HG02885 (cell line): ENCODE measurements around the gene SELENOO.
A peak's percentile ranks its signal among the peaks of the same experiment; 100 is the strongest.

Source experiments
- ATAC-seq: cut with Tn5 transposase; IDR thresholded peaks from one replicate; pipeline ENCODE4 v1.9.1; 2021; ENCODE audit warnings: mild to moderate bottlenecking; ENCODE audit not compliant: unreplicated experiment, poor library complexity

The SELENOO gene

GRCh38 chr22:50184004-50184901 is 16.6 kb upstream of the SELENOO start:
- no peak for ATAC-seq

DNA sequence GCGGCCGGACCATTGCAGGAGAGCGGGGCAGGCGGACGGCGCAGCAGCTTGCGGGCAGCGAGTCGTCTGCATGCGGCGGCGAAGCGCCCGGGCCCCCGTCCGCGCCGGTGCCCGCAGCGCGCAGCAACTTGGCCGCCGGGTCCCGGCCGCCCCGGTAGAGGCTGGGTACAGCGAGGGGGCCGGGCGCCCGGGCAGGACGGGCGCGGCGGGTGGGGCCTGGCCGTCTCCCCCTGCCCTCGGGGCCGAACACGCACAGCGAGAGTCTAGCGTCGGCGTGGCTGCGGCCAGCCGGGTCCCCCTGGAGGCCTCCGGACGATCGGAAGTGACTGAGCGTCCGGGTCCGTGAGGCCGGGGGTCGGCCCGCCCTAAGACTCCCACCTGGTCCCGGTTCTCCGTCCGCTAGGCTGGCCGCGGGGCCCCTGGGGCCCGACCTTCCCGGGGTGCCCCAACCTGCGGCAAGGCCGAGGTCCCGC is 15.9 kb upstream of the SELENOO start:
- no peak for ATAC-seq

- peak; percentile 55 for ATAC-seq
These were observed 15.3 kb upstream of the SELENOO start, which contains the start of gene TRABD for GRCh38 chr22:50185375-50186087. Gene TRABD (plus strand): TSS chr22:50185913. CDS start chr22:50193061, 7,148 bp downstream.

DNA sequence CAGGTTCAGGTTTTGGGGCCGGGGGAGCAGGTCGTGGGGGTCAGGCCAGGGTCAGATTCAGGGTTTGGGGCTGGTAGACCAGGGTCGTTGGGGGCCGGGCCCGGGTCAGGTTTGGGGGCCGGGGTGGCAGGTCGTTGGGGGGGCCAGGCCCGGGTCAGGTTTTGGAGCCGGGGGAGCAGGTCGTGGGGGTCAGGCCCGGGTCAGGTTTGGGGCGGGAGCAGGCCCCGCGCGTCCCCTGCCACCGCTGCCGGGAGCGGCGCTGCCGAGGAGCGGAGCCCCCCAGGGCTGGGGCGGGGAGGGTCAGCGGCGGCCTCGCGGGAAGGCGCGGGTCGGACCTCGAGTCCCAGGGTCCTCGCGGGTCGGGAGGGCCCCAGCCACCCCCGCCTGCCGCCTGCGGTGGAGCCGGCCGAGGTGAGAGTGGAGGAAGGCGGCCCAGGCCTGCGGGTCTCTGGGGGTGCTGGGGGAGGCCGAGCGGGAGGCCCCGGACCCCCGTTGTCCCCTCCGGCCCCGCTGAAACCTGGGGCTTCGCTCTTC is 14.6 kb upstream of the SELENOO start:
- no peak for ATAC-seq

DNA sequence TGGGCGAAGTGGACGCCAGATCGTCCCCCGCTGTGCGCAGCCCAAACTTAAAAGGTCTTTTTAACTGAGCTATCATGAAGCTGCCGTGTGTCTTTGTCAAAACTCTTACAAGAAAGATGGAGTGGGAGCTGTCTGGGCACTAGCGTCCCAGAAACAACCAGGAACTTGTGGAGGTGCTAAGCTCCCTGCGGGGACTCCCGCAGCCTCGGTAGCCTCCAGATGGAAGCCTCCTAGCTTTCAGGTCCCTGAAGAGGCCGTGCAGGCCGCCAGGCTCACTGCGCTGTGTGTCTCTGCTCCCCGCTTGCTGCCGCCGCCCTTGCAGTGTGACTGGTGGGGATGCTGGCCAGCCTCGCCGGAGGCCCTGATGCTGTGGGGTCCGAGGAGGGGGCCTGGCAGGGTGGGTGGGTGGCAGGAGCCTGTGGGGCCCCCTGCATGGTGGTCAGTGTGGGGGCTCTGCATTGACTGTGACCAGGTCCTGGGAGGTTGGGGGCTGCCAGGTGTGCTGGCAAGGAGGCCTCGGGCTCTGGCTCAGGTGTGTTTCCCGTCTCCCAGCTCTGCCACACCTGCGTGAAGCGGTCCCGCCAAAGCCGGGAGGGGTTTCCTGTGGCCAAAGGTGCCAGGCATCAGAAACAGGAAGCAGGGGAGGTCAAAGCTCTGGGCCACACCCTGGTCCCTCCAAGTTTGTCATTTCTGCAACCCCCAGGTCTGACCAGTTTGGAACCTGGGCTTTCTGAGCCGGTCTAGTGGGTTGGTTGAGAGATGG is 13.9 kb upstream of the SELENOO start:
- no peak for ATAC-seq

DNA sequence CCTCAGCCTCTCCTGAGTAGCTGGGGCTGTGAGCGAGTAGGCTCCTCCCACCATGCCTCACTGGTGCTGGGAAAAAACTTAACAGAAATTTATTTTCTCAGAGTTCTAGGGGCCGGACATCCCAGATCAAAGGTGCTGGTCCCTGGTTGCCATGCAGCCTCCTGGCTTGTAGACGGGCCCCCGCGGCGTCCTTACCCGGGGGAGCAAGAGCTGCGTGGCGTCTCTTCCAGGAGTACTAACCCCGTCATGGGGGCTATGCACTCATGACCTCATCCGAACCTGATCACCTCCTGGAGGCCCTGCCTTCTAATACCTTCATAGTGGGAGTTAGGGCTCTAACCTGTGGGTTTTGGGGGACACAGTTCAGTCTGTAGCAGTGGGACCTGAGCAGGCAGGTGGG is 12.5 kb upstream of the SELENOO start:
- no peak for ATAC-seq

GRCh38 chr22:50189184-50189848 is 11.5 kb upstream of the SELENOO start:
- ATAC-seq = no peak

DNA sequence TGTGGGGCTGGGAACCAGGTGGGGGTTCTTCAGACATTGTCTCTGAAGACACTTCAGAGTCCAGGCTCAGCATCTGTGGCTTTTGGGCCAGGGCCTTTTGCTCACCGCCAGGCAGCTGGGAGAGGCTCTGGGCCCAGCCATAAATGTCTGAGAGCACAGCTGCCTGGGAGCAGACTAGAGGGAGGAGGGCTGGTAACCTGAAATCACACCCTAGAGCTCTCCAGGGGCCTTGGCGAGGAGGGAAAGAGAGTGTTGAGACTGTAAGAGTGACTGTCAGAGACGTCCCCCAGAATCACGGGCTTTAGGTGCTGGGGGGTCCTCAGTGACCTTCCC is 11.0 kb upstream of the SELENOO start:
- ATAC-seq = no peak

GRCh38 chr22:50190182-50190940 is 10.4 kb upstream of the SELENOO start:
- peak; percentile 45 for ATAC-seq

- ATAC-seq = peak; percentile 23
These were observed 9.7 kb upstream of the SELENOO start for GRCh38 chr22:50190941-50191741.

DNA sequence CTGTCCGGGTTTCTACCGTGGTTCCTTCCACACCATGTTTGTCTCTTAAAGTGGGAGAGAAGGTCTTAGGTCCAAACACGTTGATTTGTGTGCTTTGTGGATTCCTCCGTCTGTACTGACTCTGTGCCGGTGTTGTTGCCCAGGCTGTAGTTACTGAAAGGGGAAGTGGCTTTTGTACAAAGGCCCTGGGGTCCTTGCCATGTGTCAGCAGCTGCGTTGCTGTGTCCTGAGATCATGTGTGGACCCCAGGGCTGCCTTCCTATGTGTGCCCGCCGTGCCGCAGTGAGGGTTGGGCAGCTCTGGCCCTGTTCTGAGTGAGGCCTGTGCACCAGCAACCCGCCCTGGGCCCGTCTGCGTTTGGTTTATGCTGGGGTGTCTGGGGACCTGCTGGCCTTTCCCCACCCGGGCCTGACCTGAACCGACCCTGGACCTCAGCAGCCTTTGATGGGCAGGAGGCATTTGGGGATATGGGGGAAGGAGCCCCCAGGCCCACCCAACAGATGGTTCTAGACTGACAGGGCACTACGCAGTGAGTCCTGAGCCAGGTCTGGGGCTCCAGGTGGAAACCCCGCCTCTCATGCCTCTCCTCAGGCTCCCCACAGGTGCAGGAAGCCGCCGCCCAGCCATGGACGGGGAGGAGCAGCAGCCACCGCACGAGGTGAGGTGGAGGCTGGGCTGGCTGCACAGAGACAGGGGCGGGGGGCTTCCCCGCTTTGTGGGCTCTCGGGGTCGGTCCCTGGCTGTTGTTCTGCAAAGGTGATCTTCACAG is 8.2 kb upstream of the SELENOO start:
- no peak for ATAC-seq

- ATAC-seq = no peak
These were observed 7.2 kb upstream of the SELENOO start for GRCh38 chr22:50193621-50194020.

DNA sequence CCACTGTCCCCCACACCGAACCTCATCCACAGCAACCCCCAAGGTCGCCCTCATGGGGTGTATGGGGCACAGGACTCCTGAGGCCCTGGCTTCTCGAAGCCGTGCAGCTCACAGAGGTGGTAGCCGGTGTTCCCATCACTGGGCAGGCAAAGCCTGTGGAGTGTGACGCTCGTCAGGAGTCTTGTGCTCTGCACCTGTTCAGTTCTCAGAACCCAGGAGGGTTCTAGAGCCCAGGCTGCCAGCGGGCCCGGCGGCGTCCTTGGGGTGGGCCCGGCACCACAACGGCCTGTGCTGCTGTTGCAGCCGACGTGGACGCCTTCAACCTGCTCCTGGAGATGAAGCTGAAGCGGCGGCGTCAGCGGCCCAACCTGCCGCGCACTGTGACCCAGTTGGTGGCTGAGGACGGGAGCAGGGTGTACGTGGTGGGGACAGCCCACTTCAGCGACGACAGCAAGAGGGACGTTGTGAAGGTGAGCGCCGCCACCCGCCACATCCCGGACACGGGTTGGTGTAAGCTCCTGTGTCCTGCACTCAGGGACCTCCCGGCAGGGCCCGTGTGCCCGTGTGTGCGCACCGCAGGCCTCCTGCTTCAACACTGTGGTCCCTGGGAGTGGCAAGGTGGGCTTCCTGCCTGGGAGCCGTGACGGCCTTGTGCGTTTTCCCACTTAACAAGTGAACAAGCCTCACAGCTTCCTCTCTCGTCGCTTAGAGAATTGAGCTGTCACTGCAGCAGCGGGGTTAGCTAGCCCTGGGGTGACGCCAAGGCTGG is 6.6 kb upstream of the SELENOO start:
- no peak for ATAC-seq

DNA sequence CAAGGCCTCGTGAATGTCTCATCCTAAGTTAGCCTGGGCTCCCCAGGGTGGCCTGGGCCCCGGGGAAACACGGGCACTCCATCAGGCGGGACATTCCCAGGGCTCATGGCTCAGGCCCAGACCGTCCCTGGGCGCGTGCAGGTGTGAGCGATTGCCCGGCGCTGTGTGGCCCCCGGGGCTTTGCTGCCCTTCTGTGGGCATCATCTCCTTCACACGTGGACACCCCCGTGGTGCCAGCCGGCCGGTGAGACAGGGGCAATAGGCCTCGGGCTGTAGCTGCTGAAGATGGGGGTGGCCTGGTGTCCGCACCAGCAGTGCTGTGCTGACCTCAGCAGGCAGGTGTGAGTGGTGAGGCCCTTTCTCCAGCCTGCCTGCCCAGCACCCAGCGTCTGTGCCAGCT is 4.6 kb upstream of the SELENOO start:
- ATAC-seq = no peak

GRCh38 chr22:50197000-50197800 is 3.6 kb upstream of the SELENOO start:
- no peak for ATAC-seq
